C4-2B (cell line): ENCODE measurements around the gene MRPL20.
A peak's percentile ranks its signal among the peaks of the same experiment; 100 is the strongest.

Experiments
- ZFX ChIP-seq: fragments of 450-650 bp; IDR thresholded peaks from 2 replicates; pipeline ENCODE4 v1.6.1; 2017
- TF ChIP-seq, protein P1 (sequence below): fragments of 450-650 bp; conservative IDR thresholded peaks from 2 replicates; pipeline ENCODE4 v1.5.1; 2017; ENCODE audit warnings: mild to moderate bottlenecking

DNA sequence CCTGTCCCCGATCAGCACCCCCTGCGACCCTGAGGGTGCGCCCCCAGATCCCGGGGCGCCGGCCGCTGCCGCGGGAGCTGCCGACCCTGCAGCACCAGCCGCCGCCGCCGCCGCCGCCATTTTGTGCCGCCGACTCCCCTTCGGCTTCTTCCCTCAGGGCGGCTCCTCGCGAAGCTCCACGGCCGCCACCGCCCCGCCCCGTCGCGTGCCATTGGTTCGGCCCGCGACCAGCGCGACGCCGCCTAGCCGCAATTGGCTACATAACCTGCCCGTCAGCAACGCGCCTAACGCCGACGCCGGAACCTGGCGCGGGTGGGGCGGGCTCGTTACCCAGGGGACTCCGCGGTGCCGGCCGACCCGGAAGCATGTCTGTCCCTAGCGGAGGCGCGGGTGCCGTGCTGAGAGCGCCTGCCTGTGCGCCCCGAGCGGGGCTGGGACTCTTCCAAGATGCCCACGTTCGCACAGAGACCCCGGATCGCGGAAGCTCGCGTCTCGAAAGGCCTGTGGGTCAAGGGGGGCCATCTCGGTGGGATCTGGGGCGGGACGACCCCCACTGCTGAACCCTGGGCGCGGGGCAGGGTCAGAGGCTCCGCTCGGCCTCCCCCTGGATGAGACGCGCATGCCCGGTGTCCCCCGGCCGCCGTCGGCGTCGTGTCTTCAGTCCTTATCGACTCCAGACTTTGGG is 7.8 kb downstream of the MRPL20 start, which contains the start of gene CCNL2:
- TF ChIP-seq, protein P1, sequence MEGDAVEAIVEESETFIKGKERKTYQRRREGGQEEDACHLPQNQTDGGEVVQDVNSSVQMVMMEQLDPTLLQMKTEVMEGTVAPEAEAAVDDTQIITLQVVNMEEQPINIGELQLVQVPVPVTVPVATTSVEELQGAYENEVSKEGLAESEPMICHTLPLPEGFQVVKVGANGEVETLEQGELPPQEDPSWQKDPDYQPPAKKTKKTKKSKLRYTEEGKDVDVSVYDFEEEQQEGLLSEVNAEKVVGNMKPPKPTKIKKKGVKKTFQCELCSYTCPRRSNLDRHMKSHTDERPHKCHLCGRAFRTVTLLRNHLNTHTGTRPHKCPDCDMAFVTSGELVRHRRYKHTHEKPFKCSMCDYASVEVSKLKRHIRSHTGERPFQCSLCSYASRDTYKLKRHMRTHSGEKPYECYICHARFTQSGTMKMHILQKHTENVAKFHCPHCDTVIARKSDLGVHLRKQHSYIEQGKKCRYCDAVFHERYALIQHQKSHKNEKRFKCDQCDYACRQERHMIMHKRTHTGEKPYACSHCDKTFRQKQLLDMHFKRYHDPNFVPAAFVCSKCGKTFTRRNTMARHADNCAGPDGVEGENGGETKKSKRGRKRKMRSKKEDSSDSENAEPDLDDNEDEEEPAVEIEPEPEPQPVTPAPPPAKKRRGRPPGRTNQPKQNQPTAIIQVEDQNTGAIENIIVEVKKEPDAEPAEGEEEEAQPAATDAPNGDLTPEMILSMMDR = no peak; the same call in 1 of the 2 replicates
- TF ChIP-seq ZFX = peak; percentile 1; the same call in 1 of the 2 replicates
